Vagina (tissue), 2 donors: ENCODE data around the gene GBP7.

Source experiments
- CTCF ChIP-seq, 3 experiments: fragments of 450-650 bp in 2 of 3; fragments of 200-600 bp in 1 of 3; sonication (generic) in 1 of 3; IDR thresholded peaks; one replicate each; pipeline ENCODE4 v1.5.1; 2017 to 2019; ENCODE audit warnings: antibody characterized with exemption in 3 of 3, mild to moderate bottlenecking in 2 of 3, moderate library complexity in 2 of 3
- POLR2A ChIP-seq, 2 donors: fragments of 450-650 bp; IDR thresholded peaks; one replicate each; pipeline ENCODE4 v1.6.1; 2017; ENCODE audit warnings: antibody characterized with exemption in 2 of 2, mild to moderate bottlenecking in 2 of 2, moderate library complexity in 2 of 2
- POLR2AphosphoS5 ChIP-seq, 2 donors: sonication (generic); formaldehyde crosslinking; IDR thresholded peaks; one replicate each; pipeline ENCODE4 v1.9.0; 2017; ENCODE audit warnings: antibody characterized with exemption in 2 of 2, mild to moderate bottlenecking in 2 of 2, low read depth in 1 of 2; ENCODE audit not compliant: insufficient read depth in 1 of 2

GRCh38 chr1:89165811-89166210 lies 10.0 kb downstream of the GBP7 start:
- no peak for TF ChIP-seq CTCF (IDR thresholded peaks at IDR 0.05)
- no peak for TF ChIP-seq POLR2AphosphoS5 (IDR thresholded peaks at IDR 0.05; ENCODE audit: insufficient read depth in 1 of 2, low read depth in 1 of 2)
- TF ChIP-seq POLR2A (IDR thresholded peaks at IDR 0.05) = no peak
